IMR-90 (cell line): ENCODE measurements around the gene PSMA8.

Source experiments
- MAZ ChIP-seq: IDR thresholded peaks from 2 replicates; pipeline ENCODE4 v1.6.1; 2012; ENCODE audit warnings: low read depth, mild to moderate bottlenecking, low read length, improper control_type of control experiment, moderate library complexity, borderline replicate concordance
- POLR2A ChIP-seq: IDR thresholded peaks from 2 replicates; pipeline ENCODE4 v1.6.1; 2012; ENCODE audit warnings: mild to moderate bottlenecking, low read depth, low read length
- RAD21 ChIP-seq: IDR thresholded peaks from 2 replicates; pipeline ENCODE4 v1.6.1; 2012; ENCODE audit warnings: low read length, improper control_type of control experiment
- TF ChIP-seq, protein P1 (sequence below): fragments of 150-350 bp; IDR thresholded peaks from 2 replicates; pipeline ENCODE4 v1.6.1; 2017; ENCODE audit warnings: mild to moderate bottlenecking, antibody characterized with exemption, low read length, low read depth
- TF ChIP-seq, protein P2 (sequence below): conservative IDR thresholded peaks from 2 replicates; pipeline ENCODE4 v1.5.1; 2012; ENCODE audit warnings: mild to moderate bottlenecking, low read depth, low read length, improper control_type of control experiment

DNA sequence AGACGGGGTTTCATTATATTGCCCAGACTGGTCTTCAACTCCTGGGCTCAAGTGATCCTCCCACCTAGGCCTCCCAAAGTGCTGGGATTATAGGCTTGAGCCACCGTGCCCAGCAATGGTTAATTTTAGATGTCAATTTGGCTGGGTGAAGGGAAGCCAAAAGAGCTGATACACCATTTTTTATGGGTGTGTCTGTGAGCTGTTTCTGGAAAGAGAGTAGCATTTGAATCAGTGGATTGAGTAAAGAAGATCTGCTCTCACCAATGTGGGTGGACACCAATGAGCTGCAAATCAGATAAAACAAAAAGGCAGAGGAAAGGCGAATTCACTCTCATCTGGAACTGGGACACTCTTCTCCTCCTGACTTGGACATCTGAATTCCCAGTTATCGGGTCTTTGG, 76.5 kb downstream of the PSMA8 start:
- TF ChIP-seq, protein P1, sequence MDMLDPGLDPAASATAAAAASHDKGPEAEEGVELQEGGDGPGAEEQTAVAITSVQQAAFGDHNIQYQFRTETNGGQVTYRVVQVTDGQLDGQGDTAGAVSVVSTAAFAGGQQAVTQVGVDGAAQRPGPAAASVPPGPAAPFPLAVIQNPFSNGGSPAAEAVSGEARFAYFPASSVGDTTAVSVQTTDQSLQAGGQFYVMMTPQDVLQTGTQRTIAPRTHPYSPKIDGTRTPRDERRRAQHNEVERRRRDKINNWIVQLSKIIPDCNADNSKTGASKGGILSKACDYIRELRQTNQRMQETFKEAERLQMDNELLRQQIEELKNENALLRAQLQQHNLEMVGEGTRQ = no peak
- no peak for TF ChIP-seq RAD21
- no peak for TF ChIP-seq POLR2A
- no peak for TF ChIP-seq MAZ
- TF ChIP-seq, protein P2, sequence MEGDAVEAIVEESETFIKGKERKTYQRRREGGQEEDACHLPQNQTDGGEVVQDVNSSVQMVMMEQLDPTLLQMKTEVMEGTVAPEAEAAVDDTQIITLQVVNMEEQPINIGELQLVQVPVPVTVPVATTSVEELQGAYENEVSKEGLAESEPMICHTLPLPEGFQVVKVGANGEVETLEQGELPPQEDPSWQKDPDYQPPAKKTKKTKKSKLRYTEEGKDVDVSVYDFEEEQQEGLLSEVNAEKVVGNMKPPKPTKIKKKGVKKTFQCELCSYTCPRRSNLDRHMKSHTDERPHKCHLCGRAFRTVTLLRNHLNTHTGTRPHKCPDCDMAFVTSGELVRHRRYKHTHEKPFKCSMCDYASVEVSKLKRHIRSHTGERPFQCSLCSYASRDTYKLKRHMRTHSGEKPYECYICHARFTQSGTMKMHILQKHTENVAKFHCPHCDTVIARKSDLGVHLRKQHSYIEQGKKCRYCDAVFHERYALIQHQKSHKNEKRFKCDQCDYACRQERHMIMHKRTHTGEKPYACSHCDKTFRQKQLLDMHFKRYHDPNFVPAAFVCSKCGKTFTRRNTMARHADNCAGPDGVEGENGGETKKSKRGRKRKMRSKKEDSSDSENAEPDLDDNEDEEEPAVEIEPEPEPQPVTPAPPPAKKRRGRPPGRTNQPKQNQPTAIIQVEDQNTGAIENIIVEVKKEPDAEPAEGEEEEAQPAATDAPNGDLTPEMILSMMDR = no peak
